ENCODE results near the gene DNTTIP2.
"Not testable (repeated sequence)": the region's sequence is repeated elsewhere in the genome, so short reads cannot be mapped to it uniquely, and the experiment has no call there.

DNTTIP2 gene

GRCh38 chr1:93839307-93839706, 39.7 kb downstream of the DNTTIP2 start:
- Histone ChIP-seq H3F3A (ENCODE audit: insufficient read depth) (no peaks in the 10 kb centered on the region), H3K4me2 (ENCODE audit: low read depth, low read length, poor library complexity, severe bottlenecking) (no peak overlapping the region), H3K36me3 (ENCODE audit: low read length) (no peaks in the 10 kb centered on the region), H3K9me2 (replicated peaks; ENCODE audit: insufficient read depth, low read length) (no peaks in the 10 kb centered on the region), H3K4me3 (ENCODE audit: insufficient read depth, low read length, poor library complexity, severe bottlenecking) (no peak overlapping the region), H3K79me2 (ENCODE audit: insufficient read depth, low read length) (no peaks in the 10 kb centered on the region), H2AFZ (ENCODE audit: low read depth, low read length, severe bottlenecking) (no peak overlapping the region), H4K20me1 (ENCODE audit: low read depth, low read length) (no peaks in the 10 kb centered on the region), H3K27ac (ENCODE audit: low read depth, low read length) (no peak overlapping the region), H3K9me3 (ENCODE audit: insufficient read depth, low read length) (no peaks in the 10 kb centered on the region), H3K9ac (ENCODE audit: low read length) (no peak overlapping the region), H3K27me3 (ENCODE audit: low read length) (no peaks in the 10 kb centered on the region)
- TF ChIP-seq CTCF (IDR thresholded peaks at IDR 0.05; ENCODE audit: insufficient read depth, low read length, poor library complexity, severe bottlenecking) = no peak

GRCh38 chr1:93837961-93838360, 41.0 kb downstream of the DNTTIP2 start:
- TF ChIP-seq EZH2phosphoT487 (conservative IDR thresholded peaks at IDR 0.05; ENCODE audit: low read length) (no peak), CTCF (IDR thresholded peaks at IDR 0.05; ENCODE audit: insufficient read depth, low read length, poor library complexity, severe bottlenecking) (no peak)
- Histone ChIP-seq H3K9ac (ENCODE audit: low read length) (no peak overlapping the region), H3K9me3 (ENCODE audit: insufficient read depth, low read length) (peaks cover 2% of the 10 kb centered on the region; the same call in 1 of the 2 replicates), H3K4me3 (ENCODE audit: insufficient read depth, low read length, poor library complexity, severe bottlenecking) (no peak overlapping the region), H4K20me1 (ENCODE audit: low read depth, low read length) (no peaks in the 10 kb centered on the region), H3K79me2 (ENCODE audit: insufficient read depth, low read length) (no peaks in the 10 kb centered on the region), H3K4me2 (ENCODE audit: low read depth, low read length, poor library complexity, severe bottlenecking) (no peak overlapping the region), H2AFZ (ENCODE audit: low read depth, low read length, severe bottlenecking) (no peak overlapping the region), H3K27ac (ENCODE audit: low read depth, low read length) (no peak overlapping the region), H3K9me2 (replicated peaks; ENCODE audit: insufficient read depth, low read length) (no peaks in the 10 kb centered on the region), H3K36me3 (ENCODE audit: low read length) (no peaks in the 10 kb centered on the region), H3F3A (ENCODE audit: insufficient read depth) (no peaks in the 10 kb centered on the region), H3K27me3 (ENCODE audit: low read length) (no peaks in the 10 kb centered on the region)

GRCh38 chr1:93833293-93833692, 45.7 kb downstream of the DNTTIP2 start:
- not testable (repeated sequence) for H3K4me2 ChIP-seq (ENCODE audit: low read depth, low read length, poor library complexity, severe bottlenecking); H3K79me2 ChIP-seq (ENCODE audit: insufficient read depth, low read length); H3K4me3 ChIP-seq (ENCODE audit: insufficient read depth, low read length, poor library complexity, severe bottlenecking); H3K9ac ChIP-seq (ENCODE audit: low read length); H3K27ac ChIP-seq (ENCODE audit: low read depth, low read length); H3K9me2 ChIP-seq (replicated peaks; ENCODE audit: insufficient read depth, low read length); H4K20me1 ChIP-seq (ENCODE audit: low read depth, low read length); H3K36me3 ChIP-seq (ENCODE audit: low read length); H3K27me3 ChIP-seq (ENCODE audit: low read length); H2AFZ ChIP-seq (ENCODE audit: low read depth, low read length, severe bottlenecking); H3F3A ChIP-seq (ENCODE audit: insufficient read depth); H3K9me3 ChIP-seq (ENCODE audit: insufficient read depth, low read length)

GRCh38 chr1:93829061-93829460, 49.9 kb downstream of the DNTTIP2 start:
- Histone ChIP-seq H3K9me2 (replicated peaks; ENCODE audit: insufficient read depth, low read length) (no peaks in the 10 kb centered on the region), H2AFZ (ENCODE audit: low read depth, low read length, severe bottlenecking) (no peak overlapping the region), H3K27ac (ENCODE audit: low read depth, low read length) (no peak overlapping the region), H3K36me3 (ENCODE audit: low read length) (no peaks in the 10 kb centered on the region), H3K79me2 (ENCODE audit: insufficient read depth, low read length) (no peaks in the 10 kb centered on the region), H3K4me3 (ENCODE audit: insufficient read depth, low read length, poor library complexity, severe bottlenecking) (no peak overlapping the region), H3K27me3 (ENCODE audit: low read length) (no peaks in the 10 kb centered on the region), H4K20me1 (ENCODE audit: low read depth, low read length) (no peaks in the 10 kb centered on the region), H3K9ac (ENCODE audit: low read length) (no peak overlapping the region), H3K9me3 (ENCODE audit: insufficient read depth, low read length) (peaks cover 4% of the 10 kb centered on the region; the same call in 1 of the 2 replicates), H3F3A (ENCODE audit: insufficient read depth) (no peaks in the 10 kb centered on the region), H3K4me2 (ENCODE audit: low read depth, low read length, poor library complexity, severe bottlenecking) (no peak overlapping the region)
- TF ChIP-seq CTCF (IDR thresholded peaks at IDR 0.05; ENCODE audit: insufficient read depth, low read length, poor library complexity, severe bottlenecking) (no peak), EZH2phosphoT487 (conservative IDR thresholded peaks at IDR 0.05; ENCODE audit: low read length) (no peak)
